H4 (cell line): ENCODE results near the gene SPC24. TPM values are rescaled to one million over a fixed set of nuclear protein-coding genes. Genes with fewer than 3 reads are reported as not detected.

Source experiments
- DNase-seq: peaks from one replicate; pipeline ENCODE4 v3.0.0-alpha.2; 2015; ENCODE audit warnings: low spot score
- total RNA-seq: library from RNA; depleted of rRNA; stranded (reverse); fragments of >200 nt; shearing (Covaris generic); gene quantifications from 2 replicates; pipeline ENCODE4 v1.2.3, GENCODE V29; 2014; rRNA removed

SPC24 gene, protein sequence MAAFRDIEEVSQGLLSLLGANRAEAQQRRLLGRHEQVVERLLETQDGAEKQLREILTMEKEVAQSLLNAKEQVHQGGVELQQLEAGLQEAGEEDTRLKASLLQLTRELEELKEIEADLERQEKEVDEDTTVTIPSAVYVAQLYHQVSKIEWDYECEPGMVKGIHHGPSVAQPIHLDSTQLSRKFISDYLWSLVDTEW
- 32.6 and 37.8 TPM in 2 replicates for total RNA-seq

DNA sequence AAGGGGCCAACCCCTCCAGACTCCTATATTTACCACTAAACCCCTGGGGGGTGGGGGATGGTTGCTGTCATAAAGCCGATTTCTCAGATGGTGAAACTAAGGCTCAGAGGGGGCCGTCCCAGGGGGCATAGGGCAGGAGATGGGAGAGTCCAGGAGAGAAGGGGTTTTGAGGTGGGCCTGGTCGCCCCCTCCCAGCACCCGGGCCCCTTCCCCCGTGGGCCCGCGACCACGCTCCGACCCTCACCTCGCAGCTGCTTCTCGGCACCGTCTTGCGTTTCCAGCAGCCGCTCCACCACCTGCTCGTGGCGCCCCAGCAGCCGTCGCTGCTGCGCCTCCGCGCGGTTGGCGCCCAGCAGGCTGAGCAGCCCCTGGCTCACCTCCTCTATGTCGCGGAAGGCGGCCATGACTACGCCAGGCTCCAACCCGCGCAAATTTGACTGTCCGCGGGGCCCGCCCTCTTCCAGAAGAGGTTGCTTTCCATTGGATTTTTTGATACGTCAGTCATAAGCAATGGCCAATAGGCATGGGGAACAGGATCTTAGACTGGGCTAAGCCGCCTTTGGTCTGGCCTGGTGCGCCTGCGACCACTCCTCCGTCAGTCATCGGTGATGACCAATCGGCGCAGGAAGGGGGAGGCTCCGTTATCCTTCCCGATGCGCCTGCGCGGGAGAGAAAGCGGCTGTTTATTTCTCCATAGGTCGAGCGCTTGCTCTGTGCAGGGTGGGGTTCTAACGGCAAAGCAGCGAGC is at the start of gene SPC24:
TSS of gene SPC24 (minus strand) at position 410 of the 748 bp plus-strand sequence. CDS start at position 404, 6 bp downstream.
- DNase-seq: peak; percentile 98

DNA sequence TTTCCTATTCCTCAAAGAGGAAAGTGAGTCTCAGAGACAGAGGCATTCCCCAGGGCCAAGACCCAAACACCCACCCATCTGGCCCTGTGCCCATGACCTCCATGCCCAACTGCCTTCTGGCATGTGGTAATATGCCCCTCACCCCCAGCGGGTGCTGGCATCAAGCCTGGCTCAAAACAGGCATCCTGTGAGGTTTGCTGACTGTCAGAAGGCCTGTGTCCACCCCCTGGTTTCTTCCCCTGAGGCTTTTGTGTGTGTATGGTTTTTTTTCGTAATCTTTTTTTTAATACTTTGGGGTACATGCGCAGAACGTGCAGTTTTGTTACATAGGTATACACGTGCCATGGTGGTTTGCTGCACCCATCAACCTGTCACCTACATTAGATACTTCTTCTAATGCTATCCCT is 49.4 kb upstream of the SPC24 start:
- DNase-seq: peak; percentile 35

DNA sequence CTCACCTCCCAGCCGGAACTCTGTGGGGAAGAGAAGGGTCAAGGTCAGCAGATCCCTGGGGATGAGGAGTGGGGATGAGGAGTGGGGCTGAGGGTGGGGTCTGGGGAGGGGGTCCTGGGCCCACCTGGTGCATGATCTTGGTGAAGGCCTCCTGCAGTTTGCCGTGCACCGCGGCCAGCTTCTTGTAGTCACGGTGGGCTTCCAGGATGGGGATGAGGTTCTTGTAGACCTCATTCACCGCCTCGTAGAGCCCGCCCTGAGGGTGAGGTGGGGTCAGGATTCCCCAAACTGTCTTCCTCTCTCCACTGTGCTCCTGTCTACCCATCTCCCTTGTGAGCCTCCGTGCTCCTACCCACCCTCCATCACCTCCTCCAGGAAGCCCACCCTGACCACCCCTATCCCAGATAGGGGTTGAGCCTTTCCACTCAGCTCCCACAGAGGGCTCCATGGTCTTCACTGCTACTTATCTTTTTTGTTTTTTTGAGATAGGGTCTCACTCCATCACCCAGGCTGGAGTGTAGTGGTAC is 48.6 kb upstream of the SPC24 start:
- no peak for DNase-seq

DNA sequence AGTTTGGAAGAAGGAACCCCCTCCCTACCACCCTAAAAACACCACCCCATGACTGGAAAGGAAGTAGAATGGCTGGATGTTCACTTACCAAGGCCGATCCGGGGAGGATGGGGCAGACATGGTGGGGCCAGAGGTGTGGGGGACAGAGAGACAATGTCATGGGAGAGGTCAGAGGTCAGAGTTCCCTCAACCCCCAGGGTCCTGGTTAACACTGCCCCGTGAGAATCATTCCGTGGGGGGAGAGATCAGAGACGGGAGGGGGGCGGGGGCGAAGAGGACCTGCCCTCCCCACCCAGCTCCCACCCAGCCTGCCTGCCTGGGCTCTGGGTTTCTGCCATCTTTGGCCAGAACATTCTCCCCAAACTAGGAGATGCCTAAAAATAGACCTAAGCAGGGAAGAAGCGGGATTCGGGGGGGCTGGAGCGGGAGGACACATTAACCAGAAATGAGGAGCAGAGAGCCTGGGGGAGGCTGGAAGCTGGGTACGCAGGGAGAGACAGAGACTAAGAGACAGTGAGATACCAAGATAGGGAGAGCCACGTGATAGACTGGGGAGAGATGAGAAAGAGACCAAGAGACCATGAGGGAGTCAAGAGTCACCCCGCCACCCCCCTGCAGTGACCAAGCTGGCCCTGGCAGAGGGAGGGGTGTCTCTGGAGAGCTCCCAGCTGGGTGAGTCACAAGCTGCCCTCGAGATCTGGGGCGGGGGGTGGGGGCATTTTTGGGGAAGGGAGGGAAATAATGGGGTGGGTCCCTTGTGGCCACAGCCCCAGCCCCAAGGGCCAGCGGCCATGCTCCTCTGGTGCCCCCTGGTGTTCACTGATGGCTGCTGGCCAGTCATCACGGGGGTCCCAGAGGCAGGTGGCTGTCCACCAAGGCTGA is 47.9 kb upstream of the SPC24 start:
- peak; percentile 73 for DNase-seq

DNA sequence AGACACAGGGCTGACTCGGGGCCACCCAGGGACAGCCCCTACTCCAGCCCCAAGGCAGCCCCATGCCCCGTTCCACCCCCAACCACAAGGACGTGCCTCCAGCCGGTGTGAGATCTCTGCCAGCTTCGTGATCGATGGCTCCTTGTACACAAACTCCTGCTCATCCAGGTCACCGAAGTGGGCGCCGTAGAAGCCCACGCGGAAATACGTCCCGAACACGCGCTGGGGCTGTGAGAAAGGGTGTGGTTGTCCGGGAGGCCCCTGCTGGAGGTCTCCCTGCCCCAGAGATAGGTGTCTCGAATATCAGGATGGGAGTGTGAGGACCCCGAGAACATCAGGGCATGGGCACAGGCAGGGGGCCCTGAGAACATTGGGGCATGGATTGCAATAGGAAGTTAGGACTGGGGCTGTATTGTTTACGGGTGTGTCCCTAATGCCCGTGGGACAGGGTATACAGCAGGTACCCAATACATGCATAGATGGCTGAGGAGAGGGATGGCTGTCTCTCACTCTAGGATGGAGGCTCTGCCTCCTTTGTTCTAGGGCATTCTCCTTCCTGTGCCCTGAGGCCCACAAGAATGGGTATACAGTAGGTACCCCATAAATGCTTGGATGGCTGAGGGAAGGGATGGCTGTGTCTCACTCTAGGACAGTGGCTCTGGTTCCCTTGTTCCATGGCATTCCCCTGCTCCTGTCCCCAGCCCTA is 47.1 kb upstream of the SPC24 start:
- DNase-seq: no peak

DNA sequence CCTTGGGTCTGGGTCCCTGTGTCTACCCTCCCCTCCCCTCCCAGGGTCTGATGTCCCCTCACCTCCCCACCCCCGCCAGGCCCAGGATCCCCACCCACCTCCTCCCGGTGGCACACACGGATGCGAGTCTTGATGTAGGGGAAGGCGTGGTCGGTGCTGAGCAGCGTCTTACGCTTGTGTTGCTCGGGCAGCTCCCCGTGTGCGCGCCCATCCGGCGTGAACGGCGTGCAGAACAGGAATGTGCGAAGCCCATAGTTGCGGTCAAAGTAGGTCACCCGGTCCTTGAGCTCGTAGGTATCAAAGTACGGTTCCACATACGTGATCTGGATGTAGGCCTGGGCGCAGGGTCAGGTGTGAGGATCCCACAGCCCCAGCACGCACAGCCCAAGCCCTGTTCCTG is 46.2 kb upstream of the SPC24 start:
- no peak for DNase-seq

DNA sequence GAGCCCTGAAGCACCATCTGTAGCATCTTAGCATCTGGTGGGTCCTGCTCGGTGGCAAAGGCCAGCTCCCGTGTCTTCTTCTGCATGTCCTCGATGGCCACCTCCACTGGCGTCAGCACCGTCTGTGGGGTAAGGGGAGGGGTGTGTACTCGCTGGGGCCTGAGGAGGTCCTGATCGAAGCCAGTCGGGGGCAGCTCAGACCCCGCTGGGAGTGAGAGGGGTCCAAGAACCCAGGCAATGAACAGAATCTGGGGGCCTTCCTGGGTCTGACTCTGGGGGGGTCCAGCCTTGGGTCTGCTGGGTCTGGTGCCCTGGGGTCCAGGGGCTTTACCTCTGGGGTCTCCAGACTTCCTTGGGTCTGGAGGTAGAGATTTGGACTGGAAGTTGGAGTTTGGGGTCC is 45.3 kb upstream of the SPC24 start:
- no peak for DNase-seq

DNA sequence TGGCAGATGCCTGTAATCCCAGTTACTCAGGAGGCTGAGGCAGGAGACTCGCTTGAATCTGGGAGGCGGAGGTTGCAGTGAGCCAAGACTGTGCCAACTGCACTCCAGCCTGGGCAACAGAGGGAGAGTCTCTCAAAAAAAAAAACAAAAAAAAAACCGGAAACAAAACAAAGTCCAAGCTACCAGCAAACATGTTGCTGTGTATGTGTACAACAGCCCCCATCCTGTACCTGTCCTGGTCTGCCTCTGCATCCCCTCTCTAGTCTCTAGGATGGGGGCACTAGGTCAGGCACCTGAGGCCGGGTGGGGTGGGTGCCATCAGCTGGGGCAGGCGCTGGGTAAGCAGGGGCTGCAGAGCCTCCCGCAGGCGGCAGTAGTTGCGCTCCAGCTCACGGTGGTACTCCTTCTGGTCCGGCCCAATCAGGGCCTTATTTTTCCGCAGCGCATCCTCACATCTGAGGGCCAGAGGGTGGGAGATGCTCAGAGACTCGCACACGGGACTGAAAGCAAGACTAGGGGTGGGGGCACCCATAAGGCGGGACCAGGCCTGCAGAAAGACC is 44.5 kb upstream of the SPC24 start:
- DNase-seq: no peak

DNA sequence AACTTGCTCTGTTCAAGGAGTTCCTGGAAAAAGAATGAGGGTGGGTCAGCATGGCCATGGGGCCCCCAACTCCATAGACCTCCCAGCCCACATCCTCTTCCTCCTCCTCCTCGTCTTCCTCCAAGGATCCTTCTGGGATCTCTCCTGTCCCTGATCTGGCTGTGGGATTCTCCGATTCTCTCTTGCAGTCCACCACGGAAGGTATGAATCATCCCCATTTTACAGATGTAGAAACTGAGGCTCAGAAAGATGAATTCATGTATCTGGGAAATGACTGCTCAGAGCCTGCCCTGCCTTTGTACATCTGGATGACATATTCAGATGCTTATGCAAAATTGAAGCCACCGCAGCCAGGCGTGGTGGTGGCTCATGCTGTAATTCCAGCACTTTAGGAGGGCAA is 43.9 kb upstream of the SPC24 start:
- no peak for DNase-seq

DNA sequence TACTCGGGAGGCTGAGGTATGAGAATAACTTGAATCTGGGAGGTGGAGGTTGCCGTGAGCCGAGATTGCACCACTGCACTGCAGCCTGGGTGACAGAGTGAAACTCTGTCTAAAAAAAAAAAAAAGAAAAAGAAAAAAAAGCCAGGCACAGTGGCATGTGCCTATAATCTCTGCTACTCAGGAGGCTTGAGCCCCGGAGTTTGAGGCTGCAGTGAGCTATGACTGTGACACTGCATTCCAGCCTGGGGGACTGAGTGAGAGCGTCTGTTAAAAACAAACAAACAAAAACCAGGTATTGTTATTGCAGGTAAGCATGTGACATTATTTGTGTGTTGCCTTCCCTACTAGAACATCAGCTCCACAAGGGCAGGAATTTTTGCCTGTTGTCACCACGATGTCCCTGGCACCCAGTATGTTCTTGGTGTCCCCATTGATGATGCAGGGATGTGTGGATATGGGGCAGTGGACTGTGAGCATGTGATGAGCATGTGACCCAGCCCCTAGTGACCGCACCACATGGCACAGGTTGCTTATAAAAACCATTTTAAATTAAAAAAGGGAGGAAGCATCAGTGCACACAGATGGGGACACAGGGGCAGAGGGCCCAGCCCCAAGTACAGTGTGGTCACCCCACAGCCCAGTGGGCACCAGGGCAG is 43.3 kb upstream of the SPC24 start:
- DNase-seq: no peak

DNA sequence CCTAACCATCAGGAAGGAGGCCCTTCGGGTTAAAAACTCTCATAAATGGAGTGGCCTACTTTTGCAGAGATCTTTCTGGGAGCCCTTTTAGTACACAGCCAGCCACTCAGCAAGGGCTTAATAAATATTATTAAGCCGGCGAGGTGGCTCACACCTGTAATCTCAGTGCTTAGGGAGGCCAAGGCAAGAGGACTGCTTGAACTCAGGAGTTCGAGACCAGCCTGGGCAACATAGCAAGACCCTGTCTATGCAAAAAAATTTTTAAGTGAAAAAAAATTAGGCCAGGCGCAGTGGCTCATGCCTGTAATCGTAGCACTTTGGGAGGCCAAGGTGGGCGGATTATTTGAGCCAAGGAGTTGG is 42.6 kb upstream of the SPC24 start:
- DNase-seq: no peak

DNA sequence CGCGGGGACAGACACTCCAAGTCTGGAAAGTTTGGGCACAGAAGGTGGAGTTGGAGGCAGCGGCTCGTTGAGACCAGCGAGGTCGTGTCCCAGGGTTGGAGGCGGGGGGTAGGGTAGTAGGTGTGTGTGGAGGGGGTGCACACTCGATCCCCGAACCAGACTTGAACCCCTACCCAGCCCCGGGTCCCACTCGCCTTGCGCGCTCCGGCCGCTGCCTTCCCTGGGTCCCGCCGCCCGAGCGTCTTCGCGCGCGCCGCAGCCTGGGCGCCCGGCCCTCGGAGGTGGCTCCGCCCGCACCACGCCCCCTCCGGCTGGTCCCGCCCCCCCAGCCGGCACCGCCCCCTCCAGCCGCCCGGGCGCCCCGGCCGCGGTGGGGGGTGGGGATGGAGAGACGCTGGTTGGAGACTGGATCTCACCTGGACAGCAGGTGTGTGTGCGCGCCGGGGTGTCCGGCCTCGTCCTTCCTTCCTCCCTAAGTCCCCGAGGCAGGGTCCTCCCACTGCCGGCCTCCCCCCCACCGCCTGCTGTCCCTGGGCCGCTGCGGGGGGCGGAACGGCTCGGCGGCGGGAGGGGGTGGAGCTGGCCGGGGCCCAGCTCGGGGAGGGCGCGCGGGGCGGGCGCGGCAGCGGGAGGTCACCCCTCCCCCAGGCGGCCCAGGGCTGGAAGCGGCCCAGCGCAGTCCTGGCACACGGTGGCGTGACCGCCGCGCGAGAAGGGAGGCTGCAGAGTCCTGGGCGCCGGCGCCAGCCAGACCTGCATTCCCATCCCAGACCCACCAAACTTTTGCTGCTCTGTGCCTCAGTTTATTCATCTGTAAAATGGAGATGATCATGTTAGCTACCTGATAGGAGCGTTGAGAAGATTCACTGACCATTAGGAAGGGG is 42.0 kb upstream of the SPC24 start, which contains the start of gene KANK2:
TSS of gene KANK2 (minus strand) at position 255 of the 884 bp plus-strand sequence. CDS start 3,034 bp downstream, outside the sequence.
- DNase-seq: peak; percentile 60

DNA sequence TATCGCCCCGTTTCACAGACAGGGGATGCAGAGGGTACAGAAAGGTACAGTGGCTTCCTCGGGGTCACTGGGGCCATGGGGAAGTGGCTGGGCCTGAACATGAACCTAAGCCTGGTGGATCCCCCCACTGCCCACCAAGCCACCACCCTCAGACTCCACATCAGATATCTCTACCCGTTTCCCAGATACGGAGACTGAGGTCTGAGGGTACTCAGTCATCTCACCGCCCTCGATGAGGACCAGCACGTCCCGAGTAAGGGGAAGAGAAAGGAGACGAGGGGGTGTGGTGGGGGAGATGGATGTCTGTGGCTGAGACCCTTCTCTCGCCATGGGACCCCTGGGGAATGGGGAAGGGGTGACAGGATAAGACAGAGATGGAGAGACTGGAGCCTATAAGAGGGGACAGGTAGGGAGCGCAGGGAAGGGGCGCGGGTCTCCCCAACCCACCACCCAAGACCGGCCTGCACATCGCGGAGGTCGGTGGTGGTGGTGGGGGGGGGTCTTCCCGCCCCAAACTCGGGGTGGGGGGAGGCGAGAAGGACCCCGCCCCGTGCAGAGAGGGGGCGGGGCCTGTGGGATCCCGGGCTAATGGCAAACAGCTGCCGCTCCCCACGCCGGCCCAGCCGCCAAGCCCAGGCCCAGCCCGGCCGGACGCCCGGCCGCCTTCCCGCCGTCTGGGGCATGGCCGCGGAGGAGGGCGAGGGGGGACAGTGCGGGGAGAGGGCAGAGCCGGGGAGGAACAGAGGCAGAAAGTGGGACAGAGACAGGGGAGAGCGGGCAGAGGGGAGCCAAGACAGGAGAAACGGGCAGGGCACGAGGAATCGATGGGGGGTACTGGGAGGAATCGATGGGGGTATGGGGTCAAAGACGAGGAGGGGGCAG is 41.1 kb upstream of the SPC24 start:
- no peak for DNase-seq

DNA sequence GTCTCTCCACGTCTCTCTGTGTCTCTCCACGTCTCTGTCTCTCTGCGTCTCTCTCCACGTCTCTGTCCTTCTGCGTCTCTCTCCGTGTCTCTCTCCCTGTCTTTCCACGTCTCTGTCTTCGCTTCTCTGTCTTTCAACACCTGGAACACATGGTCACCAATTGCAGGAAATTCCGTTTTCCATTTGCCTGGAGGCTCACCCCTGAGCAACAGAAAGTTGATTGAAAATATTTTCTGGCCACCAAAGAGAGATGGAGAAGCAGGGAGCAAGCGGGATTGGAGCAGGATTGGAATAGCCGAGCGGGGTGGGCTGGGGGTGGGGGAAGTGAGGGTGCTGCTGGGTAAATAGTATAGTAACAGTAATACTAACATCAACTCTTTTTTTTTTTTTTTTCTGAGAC is 40.1 kb upstream of the SPC24 start:
- no peak for DNase-seq

DNA sequence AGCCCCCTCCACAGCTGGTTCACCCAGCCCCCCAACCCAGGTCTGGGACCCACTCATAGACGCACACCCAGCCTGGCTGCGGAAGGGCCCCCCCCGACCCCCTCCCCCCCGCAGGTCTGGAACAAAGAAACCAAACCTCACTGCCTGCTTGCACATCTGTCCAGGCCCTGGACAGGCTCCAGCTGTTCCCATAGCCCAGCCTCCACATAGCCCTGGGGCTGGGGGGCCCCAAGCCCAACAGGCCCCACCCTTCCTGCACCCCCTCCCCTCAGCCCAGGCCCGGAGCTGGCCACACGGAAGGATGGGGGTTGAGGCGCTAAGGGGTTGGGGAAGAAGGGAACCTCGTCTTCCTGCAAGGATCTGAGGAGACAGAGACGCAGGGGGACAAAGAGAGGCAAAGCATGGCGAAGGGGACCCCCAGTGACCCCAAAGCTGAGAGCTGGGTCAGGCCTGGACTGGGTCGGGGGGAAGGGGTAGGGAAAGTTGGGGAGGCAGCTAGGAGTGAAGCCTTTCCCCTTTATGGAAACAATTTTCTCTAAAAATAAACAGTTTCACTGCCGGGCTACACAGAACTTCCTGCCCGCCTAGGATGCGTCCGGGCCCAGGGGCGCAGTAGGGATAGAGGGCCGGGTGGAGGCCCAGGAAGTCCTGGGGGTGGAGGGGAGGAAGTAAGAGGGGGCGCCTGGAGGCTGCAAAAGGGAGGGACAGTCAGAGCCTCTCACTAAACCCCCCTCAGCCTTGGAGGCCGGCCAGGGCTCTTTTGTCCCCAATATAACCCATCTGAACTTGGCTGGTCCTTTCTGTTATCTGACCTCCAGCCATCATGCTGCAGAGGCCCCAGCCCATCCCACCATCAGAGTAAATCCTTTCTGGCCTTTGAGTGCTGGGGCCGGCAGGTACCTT is 39.3 kb upstream of the SPC24 start:
- no peak for DNase-seq

DNA sequence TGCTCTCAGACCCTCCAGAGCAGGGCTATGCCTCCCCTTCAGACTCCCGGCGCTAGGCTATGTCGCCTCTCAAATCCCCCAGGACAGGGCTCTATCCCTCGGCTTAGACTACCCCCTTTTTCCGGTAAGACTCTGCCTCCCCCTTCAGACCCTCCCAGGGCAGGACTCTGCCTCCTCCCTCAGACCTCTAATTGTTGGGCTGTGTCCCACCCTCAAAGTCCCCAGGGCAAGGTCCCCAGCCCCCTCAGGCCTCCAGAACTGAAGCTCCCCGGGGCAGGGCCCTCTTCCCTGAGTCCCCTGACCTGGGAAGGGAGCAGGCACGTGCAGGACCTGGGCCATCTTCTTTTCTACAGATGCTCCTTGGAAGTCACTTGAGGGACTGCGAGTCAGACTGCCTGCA is 38.6 kb upstream of the SPC24 start:
- no peak for DNase-seq
